HG03066 (cell line): ENCODE results near the gene ZNF407.

Source experiments
- ATAC-seq: cut with Tn5 transposase; IDR thresholded peaks from one replicate; pipeline ENCODE4 v1.9.1; 2021; ENCODE audit warnings: low read depth; ENCODE audit not compliant: unreplicated experiment

The ZNF407 gene

DNA sequence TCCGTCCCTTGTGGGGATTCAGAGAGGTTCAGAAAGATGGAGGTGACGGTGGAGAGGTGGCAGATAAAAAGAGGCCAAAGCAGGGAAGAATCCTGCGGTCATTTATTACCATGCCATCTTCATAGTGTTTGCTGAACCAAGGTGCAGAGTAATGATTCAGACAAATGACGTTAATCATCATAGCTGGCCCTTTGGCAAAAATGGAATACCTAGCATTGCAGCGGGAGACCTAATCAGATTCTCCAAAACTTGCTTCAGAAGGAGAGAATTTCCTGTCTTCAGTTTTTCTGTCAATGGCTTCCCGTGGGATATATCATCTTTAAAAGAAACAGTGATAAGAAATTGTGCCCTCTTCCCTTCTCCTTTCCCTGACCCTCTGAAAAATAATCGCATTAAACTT lies 435.8 kb downstream of the ZNF407 start:
- no peak for ATAC-seq

DNA sequence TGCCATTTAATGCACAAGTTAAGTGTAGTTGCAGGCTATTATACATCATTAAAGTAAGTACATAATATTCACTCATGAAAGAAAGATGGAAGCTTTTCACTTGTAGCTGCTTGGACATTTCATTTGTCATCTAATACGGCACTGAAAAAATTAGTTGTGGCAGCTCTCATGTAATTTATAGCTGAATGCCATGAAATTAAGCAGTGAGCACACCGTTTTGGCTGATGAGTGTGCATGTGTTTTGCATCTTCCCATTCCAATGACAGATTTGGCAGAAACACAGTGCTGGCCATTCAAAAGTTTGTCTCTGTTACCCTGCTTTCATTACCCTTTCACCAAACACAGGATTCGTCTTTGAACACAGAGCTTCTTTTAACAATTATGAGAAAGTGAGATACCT lies 437.3 kb downstream of the ZNF407 start:
- ATAC-seq = no peak

DNA sequence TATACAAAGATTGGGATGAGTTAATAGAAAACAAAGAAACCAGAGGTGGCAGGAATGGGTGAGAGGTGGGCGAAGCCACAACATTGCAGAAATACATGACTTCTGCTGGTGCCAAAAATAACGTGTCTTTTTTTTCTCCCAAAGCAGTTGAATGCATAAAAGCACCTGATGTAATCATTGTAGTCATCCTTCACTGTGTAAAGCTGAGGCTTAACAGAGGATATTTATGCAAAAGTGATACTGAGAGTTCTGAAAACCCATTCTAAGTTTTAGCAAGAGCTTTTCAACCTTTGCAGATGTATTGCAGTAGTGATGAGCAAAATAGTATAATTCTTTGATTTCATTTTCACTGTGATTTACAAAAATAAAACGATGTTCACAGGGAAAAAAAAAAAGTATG lies 438.3 kb downstream of the ZNF407 start:
- ATAC-seq = no peak

DNA sequence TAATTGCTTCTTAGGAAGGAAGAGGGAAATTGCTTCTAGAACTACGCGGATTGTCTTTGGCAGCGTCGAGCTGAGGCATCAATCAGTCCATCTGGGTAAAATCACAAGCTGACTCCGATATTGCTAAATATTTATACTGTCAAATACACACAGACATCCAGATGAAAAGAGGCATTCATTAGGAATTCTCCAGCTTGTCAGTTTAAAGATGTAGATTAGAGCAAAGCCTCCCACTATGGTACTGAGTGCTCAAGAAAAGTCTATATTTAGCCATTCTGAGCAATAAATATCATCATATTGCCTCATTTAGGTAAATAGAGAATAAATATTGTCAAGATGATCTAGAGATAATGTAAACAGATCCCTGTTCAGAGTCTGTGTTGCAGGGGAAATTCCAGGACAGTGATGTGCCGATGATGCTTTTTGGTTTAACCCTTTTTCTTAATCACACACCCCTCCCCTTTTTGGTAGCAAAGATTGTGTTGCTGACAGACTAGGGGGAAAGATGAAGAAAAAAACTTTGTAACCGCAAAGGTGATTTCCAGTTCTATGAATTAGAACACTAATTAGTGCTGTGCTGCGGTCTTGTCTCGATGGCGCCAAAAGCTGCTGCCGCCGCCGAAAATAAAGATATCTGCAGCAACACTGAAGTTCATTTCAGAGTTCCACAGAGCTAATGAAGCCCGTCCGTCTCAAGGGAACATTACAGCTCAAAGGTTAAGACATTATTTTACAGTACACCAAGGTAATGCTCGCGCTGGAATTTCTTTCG lies 439.4 kb downstream of the ZNF407 start:
- no peak for ATAC-seq

DNA sequence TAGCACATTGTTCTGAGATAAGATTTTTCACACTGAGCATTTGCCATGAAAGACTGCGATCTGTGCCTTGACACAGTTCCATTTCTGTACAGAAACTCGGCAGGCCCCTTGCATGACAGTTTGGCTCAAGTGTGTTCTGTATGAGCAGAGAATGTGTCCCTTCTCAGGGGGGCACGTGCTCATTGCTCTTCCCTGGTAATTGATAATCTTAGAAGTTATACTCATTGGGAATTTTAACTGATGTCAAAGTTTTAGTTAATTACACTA lies 440.0 kb downstream of the ZNF407 start:
- ATAC-seq = no peak

DNA sequence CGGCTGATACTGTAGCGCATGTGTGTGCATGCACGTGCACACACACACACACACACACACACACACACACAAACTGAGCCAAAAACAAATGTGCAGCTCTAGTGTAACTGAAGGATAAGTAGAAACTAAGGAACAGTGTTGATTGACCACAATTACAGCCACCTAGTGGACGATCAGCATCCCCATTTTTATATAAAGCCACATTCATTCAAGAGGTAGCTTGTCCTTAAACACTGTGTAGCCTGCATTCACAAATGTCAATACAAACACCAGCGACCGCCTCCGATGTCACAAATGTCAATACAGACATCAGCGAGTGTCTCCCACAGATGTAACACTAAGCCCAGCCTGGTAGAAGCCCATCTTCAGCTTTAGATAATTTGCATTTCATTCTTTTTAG lies 443.9 kb downstream of the ZNF407 start:
- ATAC-seq = no peak

DNA sequence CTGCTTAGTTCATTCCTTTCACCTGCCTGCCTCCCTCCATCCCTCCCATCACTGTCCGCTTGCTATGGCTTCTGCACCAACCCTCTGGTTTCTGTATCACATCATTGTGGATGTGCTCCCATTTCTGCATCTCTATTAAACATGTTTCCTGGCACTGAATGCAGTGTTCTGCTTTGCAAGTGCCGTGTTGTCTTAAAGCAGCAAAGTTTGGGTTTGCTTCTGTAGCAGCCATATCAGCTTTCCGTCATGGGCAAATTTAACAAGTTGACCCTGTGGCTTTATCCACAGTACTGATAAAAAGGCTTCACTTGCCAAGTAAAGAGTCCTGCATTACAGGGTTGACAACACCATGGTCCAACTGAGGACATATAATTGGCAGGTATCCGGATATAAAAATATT lies 445.8 kb downstream of the ZNF407 start:
- ATAC-seq = no peak

DNA sequence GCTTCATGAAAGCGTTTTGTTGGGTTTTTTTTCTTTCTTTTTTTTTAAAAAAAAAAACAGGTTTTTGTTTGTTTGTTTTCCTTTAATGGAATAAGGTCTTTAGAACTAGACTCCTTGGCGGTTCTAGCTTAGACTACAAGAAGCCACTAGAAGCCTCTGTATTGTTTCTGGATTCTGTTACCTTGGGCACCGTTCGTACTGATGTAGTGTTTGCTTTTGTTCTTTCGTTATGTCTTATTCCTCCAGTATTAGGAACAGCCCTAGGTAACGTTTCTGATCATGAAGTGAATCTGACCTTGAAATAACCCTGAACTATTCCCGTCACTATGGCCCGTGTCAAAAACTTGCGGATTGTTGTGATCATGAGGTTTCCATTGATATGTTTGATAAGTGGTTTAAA lies 446.6 kb downstream of the ZNF407 start:
- no peak for ATAC-seq

DNA sequence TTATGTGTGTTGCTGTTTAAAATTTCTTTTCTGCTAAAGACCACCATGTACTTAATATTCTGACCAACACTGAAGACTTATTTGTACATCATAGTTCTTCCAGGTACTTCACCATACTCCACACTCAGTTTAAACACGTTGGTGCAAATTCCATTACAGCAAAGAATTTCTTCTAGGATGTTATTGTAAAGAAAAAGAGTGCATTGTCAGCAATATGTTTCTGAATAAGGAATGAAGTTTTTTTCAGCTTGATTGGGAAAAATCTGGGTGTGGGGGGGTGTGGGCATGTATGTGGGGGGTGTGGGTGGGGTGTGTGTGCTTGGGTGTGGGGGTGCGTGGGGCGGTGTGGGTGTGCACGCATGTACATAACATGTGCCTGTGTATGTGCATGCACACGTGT lies 447.1 kb downstream of the ZNF407 start:
- ATAC-seq = no peak

DNA sequence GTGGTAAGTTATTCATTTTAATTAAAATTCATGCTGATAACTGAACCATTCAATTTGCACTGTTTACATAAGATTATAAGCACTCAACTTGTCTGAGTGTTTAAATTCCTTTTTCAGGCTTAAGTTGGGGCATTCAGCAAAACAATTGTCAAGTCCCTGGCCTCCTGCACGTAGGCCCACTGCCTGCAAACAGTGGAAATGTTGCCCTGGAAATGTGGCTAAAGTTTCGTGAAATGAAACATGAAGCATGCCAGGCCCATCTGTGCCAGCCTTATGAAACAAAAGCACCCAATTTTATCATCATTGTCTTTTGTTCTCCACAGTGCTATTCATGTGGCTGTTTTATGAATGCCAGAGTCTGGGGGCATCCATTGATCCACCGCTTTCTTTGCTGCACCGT lies 447.6 kb downstream of the ZNF407 start:
- ATAC-seq = no peak

DNA sequence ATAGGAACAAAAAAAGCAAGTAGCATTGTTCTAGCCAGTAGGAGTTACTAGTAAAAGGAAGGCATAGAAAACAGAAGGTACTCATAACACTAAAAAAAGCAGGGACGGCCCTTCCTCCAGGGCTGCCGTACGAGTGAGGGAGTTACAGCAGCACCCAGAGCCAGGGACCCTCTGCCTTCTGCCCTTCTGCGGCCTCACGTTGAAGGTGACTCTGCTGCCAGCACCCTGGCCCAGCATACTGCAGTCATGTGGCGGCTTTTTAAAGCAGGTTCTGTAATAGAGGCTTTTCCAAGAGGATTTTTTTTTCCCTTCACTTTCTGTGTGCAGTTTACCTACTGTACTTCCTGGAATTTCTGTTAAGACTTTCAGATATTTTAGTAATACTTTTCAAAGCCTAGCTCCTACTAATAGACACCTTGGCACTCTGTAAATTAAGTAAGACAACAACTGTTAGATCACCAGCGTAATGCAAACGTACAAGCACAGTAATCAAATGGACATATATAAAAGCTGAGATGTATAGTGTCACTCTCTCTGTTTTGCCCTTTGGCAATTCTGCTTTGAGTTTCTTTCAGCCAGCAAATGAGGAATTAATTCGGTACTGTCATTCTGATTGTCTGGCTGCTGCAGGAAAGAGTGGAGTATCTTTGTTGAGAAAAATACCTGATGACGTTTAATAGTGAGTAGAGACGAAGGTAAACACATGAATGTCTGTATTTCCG lies 449.7 kb downstream of the ZNF407 start:
- ATAC-seq = no peak

DNA sequence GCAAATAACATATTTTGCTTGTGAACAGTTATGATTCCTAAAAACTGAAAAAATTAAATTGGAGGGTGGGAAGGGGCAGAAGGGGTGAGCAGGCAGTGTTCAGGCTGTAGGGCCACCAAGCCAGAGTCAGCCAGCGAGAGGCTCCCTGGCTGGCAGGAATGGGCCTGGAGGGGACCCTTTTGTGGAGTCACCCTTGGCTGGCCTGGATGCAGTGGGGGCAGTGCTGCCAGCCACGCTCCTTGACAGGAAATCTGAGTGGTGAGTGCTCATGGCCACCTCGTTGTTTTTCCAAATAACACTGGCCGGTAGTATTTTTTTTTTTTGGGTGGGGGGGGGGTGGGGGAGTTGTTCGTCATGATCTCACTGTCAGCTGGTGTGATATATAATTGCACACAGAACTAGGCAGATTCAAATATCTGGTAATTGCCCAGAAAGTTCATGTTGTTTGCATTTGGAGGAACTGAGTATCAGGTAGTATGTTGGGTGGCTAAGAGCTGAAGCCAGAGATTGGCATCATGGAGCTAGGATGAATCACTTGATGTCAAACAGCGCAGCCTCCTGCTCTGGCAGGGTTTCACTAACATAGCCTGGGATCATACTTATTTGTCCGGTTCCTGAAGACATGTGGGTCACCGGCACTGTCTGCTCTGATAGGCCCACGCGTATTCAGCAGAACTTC lies 451.2 kb downstream of the ZNF407 start:
- ATAC-seq = no peak

DNA sequence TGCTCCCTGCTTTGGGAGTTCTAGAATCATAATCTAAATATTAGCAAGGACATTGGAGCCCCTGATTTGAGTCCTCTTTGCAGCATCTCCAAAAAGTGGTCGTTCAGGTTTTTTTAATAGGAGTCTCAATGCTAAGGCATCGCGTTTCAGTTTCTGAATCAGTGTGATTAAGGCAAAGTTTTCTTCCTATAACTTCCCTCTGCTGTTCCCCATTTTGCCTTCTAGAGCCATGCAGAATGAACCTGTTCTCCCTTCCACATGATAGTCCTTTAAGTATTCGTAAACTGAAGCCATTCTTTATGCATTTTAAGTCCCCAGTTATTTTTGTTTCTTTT lies 451.8 kb downstream of the ZNF407 start:
- no peak for ATAC-seq

DNA sequence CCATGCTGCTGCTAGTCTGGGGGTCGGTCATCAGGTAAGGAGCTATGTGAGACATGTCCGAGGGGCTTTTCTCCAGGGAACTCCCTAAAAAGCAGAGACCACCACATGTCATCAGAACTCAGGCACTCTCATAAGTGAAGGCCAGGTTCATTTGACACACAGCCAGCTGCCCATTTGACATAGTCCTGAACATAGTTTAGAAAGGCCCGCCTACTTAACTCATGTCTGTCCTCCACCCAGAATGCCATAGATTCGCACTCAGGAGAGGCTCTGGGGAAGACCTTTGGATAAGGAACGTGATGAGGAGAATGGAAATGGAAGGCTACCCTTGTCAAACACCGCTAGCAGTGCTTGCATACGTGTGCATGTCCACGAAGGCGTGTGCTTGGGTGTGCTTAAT lies 454.1 kb downstream of the ZNF407 start:
- no peak for ATAC-seq

DNA sequence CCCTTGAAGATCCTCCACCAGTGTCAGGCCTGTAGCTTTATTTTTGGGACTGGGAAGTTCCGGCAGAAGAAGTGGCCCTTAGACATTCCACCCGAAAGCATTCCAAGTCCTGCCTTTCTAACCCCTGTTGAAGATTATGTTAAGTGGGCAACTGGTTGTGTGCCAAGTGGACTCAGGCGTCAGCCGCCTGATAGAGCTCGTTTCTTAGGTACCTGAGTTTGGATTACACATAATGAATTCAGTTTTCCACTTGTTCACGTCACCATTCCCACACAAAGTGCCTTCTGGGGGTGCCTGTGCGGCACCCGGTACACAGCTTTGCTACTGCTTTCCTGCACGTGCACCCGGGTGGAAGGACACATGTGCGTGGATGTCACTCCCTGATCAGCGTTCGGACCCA lies 454.8 kb downstream of the ZNF407 start:
- no peak for ATAC-seq

DNA sequence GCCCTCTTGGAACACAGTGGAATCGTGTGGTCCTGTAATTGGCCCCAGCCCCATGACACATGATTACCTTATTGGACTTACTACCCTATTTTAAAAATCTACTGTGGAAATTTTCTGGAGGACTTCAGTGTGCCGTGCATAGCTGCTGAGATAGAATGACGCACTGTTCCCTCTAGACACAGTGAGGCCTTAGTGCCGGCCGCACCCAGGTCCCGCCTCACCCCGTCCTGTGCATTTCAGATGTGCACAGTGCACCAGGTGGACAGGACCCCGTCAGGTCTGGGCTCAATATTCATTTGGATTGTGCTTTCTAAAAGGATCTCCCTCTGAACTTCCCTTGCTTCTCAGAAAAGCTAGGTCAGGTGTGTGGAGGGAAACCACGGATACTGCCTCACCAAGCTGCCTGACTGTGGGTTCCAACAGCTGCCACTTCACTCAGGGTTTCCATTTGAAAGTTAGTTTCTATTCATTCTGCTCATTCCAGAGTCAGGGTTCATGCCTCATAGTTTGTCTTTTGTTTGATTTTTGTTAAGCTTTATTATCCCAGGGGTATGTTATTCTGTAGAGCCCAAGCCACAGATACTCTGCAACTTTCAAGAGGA lies 455.5 kb downstream of the ZNF407 start:
- no peak for ATAC-seq

DNA sequence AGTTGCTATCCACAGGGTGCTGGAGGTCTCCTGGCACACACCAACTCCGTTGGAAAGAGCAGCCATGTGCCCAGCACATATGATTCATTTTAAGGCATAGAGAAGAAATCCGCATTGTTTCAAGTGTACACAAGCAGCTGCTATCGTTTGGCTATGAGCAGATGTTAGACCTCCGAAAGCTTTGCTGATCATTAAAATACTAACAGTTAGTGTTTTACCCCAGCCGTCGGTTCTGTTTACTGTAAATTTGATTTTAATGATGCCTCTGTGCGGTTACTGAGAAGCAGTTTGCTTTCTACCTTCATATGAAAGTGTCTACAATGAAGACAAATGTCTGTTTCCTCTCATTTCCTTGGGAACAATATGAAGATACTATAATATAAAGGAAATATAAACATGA lies 456.4 kb downstream of the ZNF407 start:
- no peak for ATAC-seq

DNA sequence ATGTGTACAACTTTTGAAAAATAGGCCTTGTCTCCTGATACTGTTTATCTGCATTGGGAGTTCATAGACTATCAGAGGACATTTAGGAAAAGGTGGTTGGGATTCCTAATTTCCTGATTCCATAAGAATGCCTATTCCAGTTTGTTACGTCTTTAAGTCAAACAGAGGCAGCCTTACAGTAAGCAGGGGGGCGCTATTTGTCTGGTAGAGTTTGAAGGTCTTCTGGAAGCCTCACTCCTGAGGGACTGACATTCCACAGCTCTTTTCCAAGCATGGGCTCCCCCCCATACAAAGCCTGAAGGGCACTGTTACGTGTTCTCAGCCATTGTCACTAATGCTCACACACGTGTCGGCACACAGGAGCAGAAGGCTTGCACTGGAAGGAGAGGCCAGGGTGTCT lies 456.9 kb downstream of the ZNF407 start:
- no peak for ATAC-seq

DNA sequence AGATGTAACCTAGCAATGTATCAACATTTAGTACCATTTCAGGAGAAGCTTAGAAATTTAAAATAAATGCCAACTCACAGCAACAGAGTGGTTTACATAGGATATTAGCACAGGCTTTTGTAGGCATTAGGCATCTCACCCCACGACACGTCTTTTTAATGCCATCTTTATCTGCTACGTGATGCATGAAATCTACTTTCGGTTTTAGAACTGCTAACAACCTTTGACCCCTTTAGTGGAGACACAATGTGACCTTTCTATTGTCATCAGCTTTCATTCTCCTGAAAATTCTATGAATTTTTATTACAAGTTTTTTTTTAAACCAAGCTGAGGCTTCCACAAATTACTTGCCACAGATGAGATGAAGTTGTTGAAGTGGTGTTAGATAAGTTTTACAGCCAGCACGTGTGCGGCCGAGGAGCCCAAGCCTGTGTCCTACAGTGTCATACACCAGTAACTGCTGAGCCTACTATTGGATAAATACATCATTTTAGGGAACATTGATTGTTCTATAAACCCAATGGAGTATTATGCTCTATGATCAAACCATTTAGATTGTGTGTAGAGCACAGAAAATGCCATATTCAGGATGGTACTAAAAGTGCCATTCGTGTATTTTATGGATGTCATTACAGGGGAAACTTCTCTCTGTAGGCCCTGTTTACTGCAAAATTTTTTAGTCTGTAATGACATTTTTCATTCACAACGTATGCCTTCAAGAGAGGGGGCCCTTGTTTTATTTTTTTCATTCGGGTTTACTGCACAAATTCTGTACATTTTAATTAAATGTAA lies 459.7 kb downstream of the ZNF407 start:
- ATAC-seq = no peak

DNA sequence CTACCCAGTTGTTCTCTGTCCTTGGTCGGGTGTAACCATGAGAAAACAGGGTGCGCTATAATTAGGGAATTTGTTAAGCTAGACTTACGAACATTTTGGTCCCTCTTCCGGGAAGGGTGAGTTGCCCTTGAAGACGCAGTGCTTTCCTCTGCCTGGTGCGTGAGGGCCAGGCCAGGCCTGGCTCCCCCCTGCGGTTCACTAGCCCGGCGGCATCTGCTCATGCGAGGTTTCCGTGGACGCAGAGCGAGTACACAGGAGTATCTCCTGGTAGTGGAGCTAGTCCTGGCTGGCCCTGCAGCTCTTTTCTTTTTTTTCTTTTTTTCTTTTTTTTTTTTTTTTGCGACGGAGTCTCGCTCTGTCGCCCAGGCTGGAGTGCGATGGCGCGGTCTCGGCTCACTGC lies 462.5 kb downstream of the ZNF407 start:
- ATAC-seq = no peak

DNA sequence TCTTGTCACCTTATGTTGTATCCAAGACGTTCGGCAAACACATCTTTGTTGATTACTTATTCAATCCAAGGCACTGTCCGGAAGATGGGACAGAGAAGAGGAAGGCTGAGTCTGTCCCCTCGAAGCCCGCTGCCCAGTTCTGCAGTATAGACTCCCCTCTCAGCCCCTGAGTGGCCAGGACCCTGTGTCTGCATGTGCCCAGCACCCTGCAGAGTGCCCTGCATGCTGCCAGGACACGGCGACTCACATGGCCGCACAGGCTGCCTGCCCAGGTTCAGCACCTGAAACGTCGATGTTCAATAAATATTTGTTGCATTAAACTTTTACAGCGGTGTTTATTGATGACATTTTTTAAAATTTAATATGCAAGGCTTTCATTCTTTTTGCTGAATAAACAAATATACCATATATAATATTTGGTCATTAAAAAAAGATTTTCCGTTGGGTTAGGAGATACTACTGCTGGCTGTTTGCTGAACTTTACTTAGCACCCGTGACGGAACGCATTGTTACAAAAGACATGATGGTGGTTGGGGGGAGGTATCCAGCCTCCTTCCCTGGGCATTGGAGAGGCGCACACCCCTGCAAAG lies 464.7 kb downstream of the ZNF407 start:
- ATAC-seq = no peak
